Activated CD8-positive, alpha-beta memory T cell treated with anti-CD3 and anti-CD28 coated beads for 48 hours (primary cell): ENCODE measurements around the gene TUBA3E.
"Not testable (repeated sequence)": the region's sequence is repeated elsewhere in the genome, so short reads cannot be mapped to it uniquely, and the experiment has no call there.

ENCODE experiments used
- DNase-seq, 3 experiments: peaks; one replicate each; pipeline ENCODE4 v3.0.0-alpha.2; 2020; ENCODE audit warnings: low read depth in 2 of 3, low spot score in 2 of 3

Gene TUBA3E

GRCh38 chr2:130145006-130145414 is 53.2 kb downstream of the TUBA3E start, which contains the start of gene CCDC74B:
Gene CCDC74B (minus strand): TSS chr2:130145112. CDS start chr2:130144996, 116 bp downstream.
- DNase-seq, result peak in 1 of 3 experiments; percentile 42

- not testable (repeated sequence) for DNase-seq
These were observed 54.8 kb downstream of the TUBA3E start for GRCh38 chr2:130143266-130144039.

GRCh38 chr2:130142396-130143265 is 55.6 kb downstream of the TUBA3E start:
- not testable (repeated sequence) for DNase-seq
